Vagina (tissue), 2 donors: ENCODE results near the gene SRRM2. TPM values are rescaled to one million over a fixed set of nuclear protein-coding genes. Genes with fewer than 3 reads are reported as not detected.

Experiments used
- DNase-seq, 2 donors: peaks; one replicate each; pipeline ENCODE4 v3.0.0-alpha.2; 2017; ENCODE audit errors: extremely low spot score in 2 of 2
- H3K27ac ChIP-seq: fragments of 200-600 bp; sonication (generic); one replicate; pipeline ENCODE4 v1.5.1; 2019
- H3K27me3 ChIP-seq: fragments of 200-600 bp; sonication (generic); one replicate; pipeline ENCODE4 v1.5.1; 2019
- H3K36me3 ChIP-seq, 2 donors: fragments of 200-600 bp; sonication (generic); one replicate each; pipeline ENCODE4 v1.5.1; 2017 to 2019
- H3K4me1 ChIP-seq: fragments of 200-600 bp; sonication (generic); one replicate; pipeline ENCODE4 v1.5.1; 2019
- H3K4me3 ChIP-seq, 2 donors: fragments of 200-600 bp; sonication (generic); 1 replicate in 1 of 2; 2 replicates in 1 of 2; pipeline ENCODE4 v1.5.1; 2016 to 2019
- H3K9me3 ChIP-seq: fragments of 200-600 bp; sonication (generic); one replicate; pipeline ENCODE4 v1.5.1; 2019
- CTCF ChIP-seq, 3 experiments: fragments of 450-650 bp in 2 of 3; fragments of 200-600 bp in 1 of 3; sonication (generic) in 1 of 3; IDR thresholded peaks; one replicate each; pipeline ENCODE4 v1.5.1; 2017 to 2019; ENCODE audit warnings: antibody characterized with exemption in 3 of 3, mild to moderate bottlenecking in 2 of 3, moderate library complexity in 2 of 3
- POLR2A ChIP-seq, 2 donors: fragments of 450-650 bp; IDR thresholded peaks; one replicate each; pipeline ENCODE4 v1.6.1; 2017; ENCODE audit warnings: antibody characterized with exemption in 2 of 2, mild to moderate bottlenecking in 2 of 2, moderate library complexity in 2 of 2
- POLR2AphosphoS5 ChIP-seq, 2 donors: sonication (generic); formaldehyde crosslinking; IDR thresholded peaks; one replicate each; pipeline ENCODE4 v1.9.0; 2017; ENCODE audit warnings: antibody characterized with exemption in 2 of 2, mild to moderate bottlenecking in 2 of 2, low read depth in 1 of 2; ENCODE audit not compliant: insufficient read depth in 1 of 2
- intact Hi-C: fragments of 100-400 bp; cut with DNase I; formaldehyde crosslinking; loops from one replicate; pipeline ENCODE4 v1.15.1; 2023
- total RNA-seq: library from RNA; depleted of rRNA; stranded (reverse); fragments of >200 nt; gene quantifications from one replicate; pipeline ENCODE4 v1.2.3, GENCODE V29; 2016

SRRM2 gene
- total RNA-seq, 1 donor from 2014 or later = 534 TPM

DNA sequence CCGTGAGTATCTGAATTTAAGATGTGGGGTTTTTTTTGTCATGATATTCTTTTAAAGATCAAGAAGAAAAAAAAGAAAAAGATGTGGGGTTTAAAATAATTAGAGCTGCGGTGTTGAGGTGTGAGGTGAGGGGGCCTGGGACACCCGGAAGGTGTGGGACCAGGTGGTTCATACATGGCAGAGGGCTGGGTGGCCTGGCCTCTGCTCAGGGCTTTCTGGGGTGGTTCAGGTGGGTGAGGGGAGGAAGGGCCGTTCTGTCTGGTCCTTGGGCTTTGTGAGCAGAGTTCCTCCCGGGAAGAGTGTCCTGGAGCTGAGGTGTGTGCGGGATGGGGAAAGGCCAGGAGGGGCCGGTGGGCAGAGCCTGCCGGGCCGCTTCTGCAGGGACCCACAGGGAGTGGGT lies 37.4 kb upstream of the SRRM2 start:
- intact Hi-C loops = no loop called here
- DNase-seq = no peak
- Histone ChIP-seq H3K27ac (no peak overlapping the region), H3K4me1 (peaks cover 11% of the 10 kb centered on the region), H3K9me3 (no peaks in the 10 kb centered on the region), H3K36me3 (no peaks in the 10 kb centered on the region), H3K4me3 (no peak overlapping the region), H3K27me3 (no peaks in the 10 kb centered on the region)
- TF ChIP-seq POLR2A (IDR thresholded peaks at IDR 0.05) (no peak), POLR2AphosphoS5 (IDR thresholded peaks at IDR 0.05; ENCODE audit: insufficient read depth in 1 of 2, low read depth in 1 of 2) (no peak), CTCF (IDR thresholded peaks at IDR 0.05) (no peak)

DNA sequence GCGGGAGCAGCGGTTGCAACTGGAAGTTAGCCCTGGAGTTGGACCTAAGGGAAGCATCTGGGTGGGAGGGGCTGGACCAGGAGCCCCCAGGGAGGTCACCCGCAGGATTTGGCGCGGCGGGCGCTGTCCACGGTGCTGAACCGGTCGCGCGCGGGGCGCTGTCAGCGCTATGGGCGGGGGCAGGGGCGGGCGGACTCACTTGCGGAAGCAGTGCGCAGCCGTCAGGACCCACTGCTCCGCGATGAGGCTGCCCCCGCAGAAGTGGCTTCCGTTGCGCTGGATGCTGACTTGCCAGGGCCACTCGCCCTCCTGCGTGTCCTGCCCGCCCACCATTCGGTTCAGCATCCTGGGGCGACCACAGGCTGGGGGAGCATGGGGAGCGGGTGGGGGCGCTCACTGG lies 36.9 kb upstream of the SRRM2 start:
- H3K36me3 ChIP-seq = no peaks in the 10 kb centered on the region
- H3K4me1 ChIP-seq = peaks cover 16% of the 10 kb centered on the region
- intact Hi-C loops = no loop called here
- no peak overlapping the region for H3K27ac ChIP-seq
- no peaks in the 10 kb centered on the region for H3K9me3 ChIP-seq
- DNase-seq = no peak
- H3K4me3 ChIP-seq = no peak overlapping the region
- H3K27me3 ChIP-seq = no peaks in the 10 kb centered on the region
- TF ChIP-seq POLR2AphosphoS5 (IDR thresholded peaks at IDR 0.05; ENCODE audit: insufficient read depth in 1 of 2, low read depth in 1 of 2) (no peak), POLR2A (IDR thresholded peaks at IDR 0.05) (no peak), CTCF (IDR thresholded peaks at IDR 0.05) (no peak)

- TF ChIP-seq POLR2AphosphoS5 (IDR thresholded peaks at IDR 0.05; ENCODE audit: insufficient read depth in 1 of 2, low read depth in 1 of 2) (no peak), POLR2A (IDR thresholded peaks at IDR 0.05) (no peak), CTCF (IDR thresholded peaks at IDR 0.05) (no peak)
- intact Hi-C loops = no loop called here
- no peak overlapping the region for H3K4me3 ChIP-seq
- H3K4me1 ChIP-seq = peaks cover 19% of the 10 kb centered on the region
- no peaks in the 10 kb centered on the region for H3K9me3 ChIP-seq
- no peaks in the 10 kb centered on the region for H3K27me3 ChIP-seq
- no peak for DNase-seq
- no peak overlapping the region for H3K27ac ChIP-seq
- no peaks in the 10 kb centered on the region for H3K36me3 ChIP-seq
Observed at GRCh38 chr16:2715966-2716885, 36.2 kb upstream of the SRRM2 start.

GRCh38 chr16:2716948-2717347 lies 35.5 kb upstream of the SRRM2 start:
- H3K4me3 ChIP-seq = no peak overlapping the region
- no peaks in the 10 kb centered on the region for H3K27me3 ChIP-seq
- no peaks in the 10 kb centered on the region for H3K36me3 ChIP-seq
- no peak for DNase-seq
- peaks cover 24% of the 10 kb centered on the region for H3K4me1 ChIP-seq
- H3K9me3 ChIP-seq = no peaks in the 10 kb centered on the region
- H3K27ac ChIP-seq = no peak overlapping the region
- intact Hi-C loops = no loop called here
- TF ChIP-seq POLR2AphosphoS5 (IDR thresholded peaks at IDR 0.05; ENCODE audit: insufficient read depth in 1 of 2, low read depth in 1 of 2) (no peak), CTCF (IDR thresholded peaks at IDR 0.05) (no peak), POLR2A (IDR thresholded peaks at IDR 0.05) (no peak)
